Inflammatory macrophage treated with lipopolysaccharide for 1 hour (primary cell): ENCODE measurements around the gene REM2.
A peak's percentile ranks its signal among the peaks of the same experiment; 100 is the strongest.

Experiments
- DNase-seq, 2 donors: peaks; one replicate each; pipeline ENCODE4 v3.0.0-alpha.2; 2020 to 2022

REM2 gene

DNA sequence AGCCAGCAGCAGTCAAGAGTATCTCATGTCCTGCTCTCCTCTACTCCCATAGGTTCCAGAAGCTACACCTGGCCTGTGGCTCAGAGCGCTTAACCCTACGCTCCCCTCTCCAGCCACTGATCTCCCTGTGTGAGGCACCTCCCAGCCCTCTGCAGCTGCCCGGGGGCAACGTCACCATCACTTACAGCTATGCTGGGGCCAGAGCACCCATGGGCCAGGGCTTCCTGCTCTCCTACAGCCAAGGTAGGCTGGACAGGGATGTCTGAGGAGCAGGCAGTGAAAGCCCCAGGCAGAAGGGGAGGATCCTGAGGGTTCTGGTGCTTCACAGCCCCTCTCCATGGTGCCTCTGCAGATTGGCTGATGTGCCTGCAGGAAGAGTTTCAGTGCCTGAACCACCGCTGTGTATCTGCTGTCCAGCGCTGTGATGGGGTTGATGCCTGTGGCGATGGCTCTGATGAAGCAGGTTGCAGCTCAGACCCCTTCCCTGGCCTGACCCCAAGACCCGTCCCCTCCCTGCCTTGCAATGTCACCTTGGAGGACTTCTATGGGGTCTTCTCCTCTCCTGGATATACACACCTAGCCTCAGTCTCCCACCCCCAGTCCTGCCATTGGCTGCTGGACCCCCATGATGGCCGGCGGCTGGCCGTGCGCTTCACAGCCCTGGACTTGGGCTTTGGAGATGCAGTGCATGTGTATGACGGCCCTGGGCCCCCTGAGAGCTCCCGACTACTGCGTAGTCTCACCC lies 7.8 kb upstream of the REM2 start:
- no peak for DNase-seq

DNA sequence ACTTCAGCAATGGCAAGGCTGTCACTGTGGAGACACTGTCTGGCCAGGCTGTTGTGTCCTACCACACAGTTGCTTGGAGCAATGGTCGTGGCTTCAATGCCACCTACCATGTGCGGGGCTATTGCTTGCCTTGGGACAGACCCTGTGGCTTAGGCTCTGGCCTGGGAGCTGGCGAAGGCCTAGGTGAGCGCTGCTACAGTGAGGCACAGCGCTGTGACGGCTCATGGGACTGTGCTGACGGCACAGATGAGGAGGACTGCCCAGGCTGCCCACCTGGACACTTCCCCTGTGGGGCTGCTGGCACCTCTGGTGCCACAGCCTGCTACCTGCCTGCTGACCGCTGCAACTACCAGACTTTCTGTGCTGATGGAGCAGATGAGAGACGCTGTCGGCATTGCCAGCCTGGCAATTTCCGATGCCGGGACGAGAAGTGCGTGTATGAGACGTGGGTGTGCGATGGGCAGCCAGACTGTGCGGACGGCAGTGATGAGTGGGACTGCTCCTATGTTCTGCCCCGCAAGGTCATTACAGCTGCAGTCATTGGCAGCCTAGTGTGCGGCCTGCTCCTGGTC lies 7.2 kb upstream of the REM2 start:
- no peak for DNase-seq

DNA sequence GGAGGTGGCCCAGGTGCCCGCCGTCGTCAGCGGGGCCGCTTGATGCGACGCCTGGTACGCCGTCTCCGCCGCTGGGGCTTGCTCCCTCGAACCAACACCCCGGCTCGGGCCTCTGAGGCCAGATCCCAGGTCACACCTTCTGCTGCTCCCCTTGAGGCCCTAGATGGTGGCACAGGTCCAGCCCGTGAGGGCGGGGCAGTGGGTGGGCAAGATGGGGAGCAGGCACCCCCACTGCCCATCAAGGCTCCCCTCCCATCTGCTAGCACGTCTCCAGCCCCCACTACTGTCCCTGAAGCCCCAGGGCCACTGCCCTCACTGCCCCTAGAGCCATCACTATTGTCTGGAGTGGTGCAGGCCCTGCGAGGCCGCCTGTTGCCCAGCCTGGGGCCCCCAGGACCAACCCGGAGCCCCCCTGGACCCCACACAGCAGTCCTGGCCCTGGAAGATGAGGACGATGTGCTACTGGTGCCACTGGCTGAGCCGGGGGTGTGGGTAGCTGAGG lies 6.0 kb upstream of the REM2 start:
- DNase-seq = no peak

DNA sequence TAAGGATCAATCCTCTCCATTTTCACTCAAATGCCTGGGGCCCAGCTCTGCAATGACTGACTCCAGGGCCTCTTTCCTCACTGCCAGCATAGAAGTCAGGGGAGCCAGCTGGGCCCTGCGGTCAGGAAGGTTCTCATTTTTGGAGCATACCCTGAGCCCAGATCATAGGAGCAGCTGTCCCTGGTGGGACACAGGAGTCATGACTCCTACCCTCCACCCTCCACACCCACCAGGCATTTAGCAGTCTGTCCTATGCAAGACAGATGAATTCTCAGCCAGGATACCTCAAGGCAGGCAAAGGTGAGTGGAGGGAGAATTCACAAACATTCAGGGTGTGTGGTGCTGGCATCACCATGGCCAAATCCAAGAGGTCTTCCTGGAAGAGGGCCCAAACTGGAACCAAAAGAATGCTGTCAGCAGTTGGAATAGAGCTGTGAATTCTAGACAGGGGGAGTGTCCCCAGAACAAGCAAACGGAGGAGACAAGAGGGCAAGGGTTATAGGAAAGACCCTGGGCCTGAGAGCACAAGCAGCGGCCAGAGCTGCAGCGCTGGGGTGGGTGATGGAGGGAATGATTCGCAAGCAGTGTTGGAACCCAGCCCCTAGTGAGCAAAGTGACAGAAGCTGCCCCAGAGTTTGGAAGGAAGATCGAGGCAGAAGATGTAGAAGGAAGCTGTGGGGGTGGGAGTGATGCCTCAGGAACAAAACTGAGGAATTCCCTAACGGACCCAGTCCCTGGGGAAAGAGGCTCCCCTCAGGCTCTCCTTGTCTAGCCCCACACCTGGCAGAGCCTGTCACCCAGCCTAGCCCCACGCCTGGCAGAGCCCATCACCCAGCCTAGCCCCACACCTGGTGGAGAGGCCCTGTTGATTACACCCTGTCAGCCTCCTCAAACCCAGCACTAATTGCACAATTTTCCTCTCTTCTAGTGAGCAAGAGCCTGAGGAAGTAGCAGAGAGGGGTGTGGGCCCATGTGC lies 4.5 kb upstream of the REM2 start:
- DNase-seq = no peak

DNA sequence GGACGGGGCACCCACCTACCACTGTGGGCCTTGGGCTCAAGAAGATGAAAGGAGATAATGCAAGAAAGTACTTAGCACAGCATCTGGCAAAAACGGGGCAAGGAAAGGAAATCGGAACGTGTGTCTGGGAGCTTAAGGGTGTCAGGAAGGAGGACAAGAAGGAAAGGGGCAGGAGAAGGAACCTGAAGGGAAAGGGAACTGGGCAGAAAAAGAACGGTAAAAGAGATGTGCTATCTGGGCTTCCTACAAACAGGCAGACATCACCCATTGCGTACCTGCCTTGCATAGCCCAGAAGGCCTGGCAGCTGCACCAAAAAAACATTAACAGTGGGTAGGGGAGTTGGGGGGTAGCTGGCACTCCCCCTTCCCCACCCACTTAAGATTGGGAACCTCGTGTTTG lies 958 bp upstream of the REM2 start:
- DNase-seq = no peak

DNA sequence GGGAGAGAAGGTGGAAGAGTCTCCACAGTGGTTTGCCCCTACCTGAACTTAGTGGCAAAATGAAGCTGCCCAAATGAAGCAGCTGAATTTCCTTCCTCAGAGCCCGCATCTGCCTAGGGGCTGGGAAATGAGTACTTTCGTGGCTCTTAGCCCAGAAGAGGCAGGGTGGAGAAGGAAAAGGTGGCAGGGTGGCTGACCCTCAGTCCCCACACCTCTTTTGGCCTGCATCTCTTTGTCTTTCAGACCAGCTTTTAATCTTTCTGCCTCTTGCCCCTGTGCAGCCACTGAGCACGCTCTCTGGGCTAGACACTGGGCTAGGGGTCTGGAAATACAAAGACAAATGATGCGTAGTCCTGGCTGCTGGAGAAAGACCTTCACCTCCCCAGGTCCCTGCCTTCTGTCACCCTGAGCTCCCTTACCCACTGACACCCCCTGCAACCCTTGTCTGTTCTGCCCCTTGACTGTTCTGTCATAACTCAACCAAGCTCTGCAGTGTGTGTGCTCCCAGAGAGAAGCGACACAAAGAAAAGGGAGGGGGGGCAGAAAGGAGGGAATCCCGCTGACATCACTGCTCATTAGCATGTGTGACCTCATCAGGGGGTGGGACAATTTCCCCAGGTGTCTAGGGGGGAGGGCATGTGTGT lies 371 bp upstream of the REM2 start:
- DNase-seq = no peak

DNA sequence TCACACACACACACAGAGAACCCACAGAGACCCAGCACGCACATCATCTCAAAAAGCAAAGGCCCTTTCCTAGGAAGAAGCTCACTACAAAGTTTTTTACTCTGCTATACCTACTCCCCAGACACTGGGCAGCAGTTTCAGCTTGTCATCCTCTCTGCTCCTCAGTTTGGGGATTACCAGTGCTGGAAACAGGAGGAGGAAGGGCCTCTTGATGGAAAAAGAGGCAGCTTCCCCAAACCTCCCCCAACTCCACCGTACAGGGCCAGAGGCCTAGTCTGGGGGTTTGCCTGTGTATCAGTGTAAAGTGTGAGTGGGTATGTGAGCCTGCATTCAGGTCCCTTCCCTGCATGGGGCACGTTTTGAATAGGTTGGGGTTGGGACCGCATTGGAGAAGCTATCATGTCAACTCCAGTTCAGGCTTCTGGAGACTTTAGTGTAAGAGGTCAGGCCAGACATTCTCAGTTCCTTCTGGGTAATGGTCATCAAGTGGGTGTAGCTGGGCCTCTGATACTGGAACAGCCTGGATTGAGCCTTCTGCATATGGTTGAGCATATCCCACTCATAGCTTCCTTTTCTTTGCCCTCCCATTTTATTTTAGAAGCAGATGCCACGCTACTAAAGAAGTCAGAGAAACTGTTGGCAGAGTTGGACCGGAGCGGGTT lies 1.2 kb downstream of the REM2 start:
- DNase-seq = peak; percentile 31 to 72

DNA sequence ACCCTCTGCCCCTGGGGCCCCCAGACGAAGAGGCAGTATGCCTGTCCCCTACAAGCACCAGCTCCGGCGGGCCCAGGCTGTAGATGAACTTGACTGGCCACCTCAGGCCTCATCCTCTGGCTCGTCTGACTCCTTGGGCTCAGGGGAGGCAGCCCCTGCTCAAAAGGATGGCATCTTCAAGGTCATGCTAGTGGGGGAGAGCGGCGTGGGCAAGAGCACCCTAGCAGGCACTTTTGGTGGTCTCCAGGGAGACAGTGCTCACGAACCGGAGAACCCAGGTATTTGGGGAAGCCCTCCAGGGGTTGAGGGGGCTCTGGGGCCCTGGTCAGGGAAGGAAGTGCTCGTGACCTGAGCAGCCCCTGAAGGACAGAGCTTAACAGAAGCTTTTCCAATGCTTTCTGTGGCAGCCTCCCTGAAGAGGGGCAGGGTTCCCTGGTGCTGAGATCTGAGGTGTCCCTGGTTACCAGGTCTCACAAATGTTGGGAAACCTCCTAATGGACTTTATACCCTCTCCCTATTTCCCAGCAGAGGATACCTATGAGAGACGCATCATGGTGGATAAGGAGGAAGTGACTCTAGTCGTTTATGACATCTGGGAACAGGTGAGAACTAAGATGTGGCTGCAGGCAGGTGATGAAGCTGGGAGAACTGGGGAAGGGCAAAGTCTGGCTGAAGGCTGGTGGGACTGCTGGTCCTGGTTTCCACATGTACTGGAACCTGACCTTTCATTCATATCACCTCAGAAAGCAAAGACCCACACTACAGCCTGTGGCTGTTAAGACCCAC lies 1.9 kb downstream of the REM2 start:
- no peak for DNase-seq

DNA sequence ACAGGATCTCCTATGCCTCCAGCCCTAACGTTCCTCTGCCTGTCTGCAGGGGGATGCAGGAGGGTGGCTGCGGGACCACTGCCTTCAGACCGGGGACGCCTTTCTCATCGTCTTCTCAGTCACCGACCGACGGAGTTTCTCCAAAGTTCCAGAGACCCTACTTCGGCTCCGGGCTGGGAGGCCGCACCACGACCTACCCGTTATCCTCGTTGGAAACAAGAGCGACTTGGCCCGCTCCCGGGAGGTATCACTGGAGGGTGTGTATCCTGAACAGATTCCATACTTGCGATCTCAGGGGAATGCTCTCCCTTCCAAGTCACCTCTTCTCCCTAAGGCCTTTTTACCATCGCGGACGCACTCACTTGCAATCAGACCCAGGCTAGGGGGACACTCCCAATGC lies 3.0 kb downstream of the REM2 start:
- DNase-seq = no peak

DNA sequence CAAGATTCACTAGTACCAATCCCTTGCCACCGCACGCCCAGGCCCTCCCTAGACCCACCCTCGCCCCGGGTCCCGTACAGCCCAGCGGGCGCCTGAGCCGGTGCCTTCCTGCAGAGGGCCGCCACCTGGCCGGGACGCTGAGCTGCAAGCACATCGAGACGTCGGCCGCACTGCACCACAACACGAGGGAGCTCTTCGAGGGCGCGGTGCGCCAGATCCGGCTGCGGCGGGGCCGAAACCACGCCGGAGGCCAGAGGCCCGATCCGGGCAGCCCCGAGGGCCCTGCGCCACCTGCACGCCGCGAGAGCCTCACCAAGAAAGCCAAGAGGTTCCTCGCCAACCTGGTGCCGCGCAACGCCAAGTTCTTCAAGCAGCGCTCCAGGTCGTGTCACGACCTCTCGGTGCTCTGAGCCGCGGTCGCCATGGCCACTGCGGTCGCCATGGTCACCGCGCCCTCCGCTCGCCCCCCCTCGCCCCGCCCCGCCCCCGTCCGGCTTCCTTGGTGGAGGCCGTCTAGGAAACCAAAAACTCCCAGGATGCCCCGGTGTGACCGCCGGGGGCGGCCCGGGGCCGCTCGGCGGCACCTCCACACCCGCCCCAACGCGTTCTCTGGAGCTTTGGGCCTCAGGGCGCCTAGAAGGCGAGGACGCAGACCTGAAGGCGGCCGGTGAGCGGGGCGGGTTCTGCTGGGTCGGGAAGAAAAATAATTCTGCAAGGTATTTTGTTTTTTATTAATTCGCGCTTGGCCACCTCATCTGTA lies 3.7 kb downstream of the REM2 start:
- DNase-seq = peak; percentile 23

DNA sequence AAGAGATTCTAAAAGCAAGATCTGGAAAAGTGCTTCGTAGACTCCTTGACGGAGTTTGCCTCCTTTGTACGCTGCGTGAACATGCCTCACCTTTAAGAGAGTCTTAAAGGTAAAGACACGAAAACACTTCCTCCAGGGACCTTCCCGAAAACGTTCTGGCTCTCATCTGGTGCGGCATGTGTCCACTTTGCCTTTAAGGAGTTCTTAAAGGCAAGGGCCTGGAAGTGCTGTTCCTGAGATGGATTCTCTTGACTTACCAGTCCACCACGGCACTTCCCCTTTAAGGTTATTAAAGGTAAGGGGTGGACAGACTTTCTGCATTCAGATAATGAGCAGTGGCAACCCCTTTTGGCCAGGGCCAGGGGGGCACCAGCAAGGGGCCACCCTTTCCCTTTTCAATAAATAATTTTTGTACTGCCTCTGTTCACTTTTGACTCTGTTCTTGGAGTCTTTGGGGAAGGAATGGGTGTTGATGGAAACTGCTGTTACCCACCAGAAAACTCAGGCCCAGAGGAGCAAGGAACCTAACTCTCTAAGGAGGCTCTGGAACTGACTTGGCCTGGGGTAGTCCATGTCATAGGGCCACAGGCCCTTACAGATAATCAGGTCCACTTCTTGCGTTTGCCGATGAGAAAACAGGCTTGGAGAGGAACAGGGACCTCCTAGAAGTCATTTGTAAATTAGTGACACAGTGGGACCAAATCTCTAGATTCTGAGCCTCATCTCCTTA lies 4.4 kb downstream of the REM2 start:
- DNase-seq = peak in 1 of 2 donors; percentile 12

DNA sequence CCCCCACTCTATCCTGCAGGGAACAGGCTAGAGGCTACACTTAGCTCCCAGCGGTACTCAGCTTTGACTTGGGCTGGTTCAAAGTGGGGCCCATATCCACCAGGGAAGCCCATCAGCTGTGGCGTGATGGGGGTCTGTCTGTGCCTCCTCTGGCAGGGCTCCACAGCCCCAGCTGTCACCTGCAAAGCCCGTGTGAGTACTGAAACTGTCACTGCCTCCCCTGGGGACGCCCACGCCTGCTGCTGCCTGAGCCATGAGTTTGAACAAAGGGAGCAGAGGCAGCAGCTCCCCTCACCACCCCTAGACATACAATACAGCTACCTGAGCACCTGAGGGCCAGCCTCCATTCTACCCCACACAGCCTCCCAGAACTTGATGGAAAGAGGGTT lies 5.0 kb downstream of the REM2 start:
- no peak for DNase-seq

DNA sequence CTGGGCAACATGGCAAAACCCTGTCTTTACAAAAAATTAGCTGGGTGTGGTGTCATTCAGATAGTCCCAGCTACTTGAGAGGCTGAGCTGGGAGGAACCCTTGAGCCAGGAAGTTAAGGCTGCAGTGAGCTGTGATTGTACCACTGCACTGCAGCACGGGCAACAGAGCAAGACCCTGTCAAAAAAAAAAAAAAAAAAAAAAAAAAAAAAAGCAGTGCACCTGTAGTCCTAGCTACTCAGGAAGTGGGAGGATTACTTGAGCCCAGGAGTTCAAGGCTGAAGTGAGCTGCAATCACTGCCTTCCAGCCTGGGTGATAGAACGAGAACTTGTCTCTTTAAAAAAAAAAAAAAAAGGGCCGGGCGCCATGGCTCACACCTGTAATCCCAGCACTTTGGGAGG lies 5.6 kb downstream of the REM2 start:
- no peak for DNase-seq

DNA sequence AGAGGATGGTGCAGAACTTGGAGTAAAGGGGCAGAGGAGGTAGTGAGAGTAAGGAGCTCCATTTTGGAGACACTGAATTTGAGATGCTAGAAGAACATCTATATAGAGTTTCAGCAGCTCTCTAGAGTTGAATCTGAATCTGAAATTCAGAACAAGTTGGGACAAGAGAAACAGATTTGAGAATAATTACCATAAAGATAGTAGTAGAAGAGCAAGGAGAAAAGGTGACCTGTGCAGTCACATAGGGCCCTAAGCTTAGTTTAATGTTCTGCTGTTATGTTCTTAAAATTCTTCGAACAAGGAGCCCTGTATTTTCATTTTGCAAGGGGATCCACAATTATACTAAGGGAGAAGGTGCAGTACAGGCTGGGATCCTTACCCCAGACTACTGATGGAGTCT lies 7.4 kb downstream of the REM2 start:
- no peak for DNase-seq

DNA sequence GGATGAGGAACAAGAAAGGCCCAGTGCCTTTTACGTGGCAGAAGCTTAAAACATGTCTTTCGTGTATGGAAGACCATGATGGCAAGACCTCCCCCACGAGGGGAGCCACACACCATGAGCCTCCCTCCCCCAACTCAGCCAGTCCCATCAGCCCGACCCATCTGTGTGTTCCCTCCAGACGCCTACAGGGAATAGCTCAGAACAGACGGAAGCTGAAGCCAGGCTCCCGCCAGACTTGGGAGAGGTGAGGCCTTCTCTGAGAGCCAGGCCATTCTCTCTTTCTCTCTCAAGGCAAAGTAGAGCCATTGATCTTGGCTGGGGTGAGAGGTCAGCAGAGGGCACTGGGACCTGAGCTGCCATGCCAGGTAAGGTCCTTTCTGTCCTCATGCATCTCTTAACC lies 9.5 kb downstream of the REM2 start:
- DNase-seq = no peak

DNA sequence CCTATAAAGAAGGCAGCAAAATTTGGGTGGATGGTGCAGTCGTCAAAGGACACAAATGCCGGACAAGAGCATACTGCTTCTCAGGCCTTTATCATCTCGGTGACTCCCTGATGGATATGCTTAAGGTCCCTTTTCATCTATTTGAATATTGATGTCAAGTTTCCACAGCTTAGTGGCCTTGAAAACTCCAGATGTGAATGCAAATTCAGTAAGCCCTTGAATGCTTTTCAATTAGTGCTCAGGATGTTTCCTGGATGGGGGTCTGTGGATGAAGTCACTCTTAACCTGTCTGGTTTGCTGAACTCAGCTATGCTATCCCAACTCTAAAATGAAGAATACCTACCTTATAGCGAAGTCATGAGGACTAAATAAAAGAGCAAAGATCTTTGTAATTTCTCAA lies 10.7 kb downstream of the REM2 start:
- no peak for DNase-seq

DNA sequence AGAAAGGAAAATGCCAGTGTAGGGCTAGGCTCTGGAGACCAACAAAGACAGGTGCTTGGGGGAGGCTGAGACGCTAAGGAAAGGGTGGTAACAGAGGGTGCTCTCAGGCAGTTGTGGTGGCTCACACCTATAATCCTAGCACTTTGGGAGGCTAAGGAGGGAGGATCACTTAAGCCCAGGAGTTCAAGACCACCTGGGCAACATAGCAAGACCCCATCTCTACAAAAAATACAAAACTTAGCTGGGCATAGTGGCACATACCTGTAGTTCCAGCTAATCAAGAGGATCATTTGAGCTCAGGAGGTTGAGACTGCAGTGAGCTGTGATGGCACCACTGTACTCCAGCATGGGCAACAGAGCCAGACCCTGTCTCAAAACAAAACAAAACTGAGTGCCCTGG lies 12.4 kb downstream of the REM2 start:
- no peak for DNase-seq

DNA sequence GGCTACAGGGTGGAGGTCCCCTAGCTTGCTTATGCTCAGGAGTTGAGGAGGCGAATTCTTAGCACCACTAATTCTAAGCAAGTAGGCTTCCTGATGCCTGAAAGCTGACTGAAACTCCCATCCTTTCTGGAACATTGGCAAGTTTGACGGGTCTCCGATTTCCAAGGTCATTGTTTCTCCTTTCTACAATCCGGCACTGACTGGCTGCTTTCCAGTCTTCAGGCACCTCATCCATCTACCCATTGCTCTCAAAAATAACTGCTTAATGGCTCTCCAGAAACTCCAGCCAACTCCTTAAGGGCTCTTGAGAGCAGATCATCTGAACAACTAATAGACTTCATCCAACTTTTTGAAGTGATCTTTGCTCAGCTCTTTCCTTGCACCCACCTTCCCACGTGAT lies 13.3 kb downstream of the REM2 start:
- DNase-seq = no peak

DNA sequence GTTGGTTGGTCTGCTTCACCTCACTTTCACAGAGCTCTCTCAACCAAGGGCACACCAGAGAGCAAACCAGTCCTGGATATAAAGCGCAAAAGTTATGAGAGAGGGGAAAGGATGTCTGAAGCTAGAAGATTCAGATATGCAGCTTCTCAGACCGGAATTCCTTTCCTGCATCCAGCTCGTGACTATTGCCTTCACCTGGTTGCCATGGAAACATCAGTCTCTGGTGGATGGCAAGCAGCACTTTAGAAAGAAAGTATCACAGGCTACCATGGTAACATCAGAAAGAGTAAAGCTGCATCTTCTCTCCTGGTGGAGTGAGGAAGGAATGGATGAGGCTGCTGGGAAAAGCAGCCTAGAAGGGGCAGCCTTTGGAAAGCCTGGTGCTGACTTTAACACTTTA lies 13.7 kb downstream of the REM2 start:
- no peak for DNase-seq

DNA sequence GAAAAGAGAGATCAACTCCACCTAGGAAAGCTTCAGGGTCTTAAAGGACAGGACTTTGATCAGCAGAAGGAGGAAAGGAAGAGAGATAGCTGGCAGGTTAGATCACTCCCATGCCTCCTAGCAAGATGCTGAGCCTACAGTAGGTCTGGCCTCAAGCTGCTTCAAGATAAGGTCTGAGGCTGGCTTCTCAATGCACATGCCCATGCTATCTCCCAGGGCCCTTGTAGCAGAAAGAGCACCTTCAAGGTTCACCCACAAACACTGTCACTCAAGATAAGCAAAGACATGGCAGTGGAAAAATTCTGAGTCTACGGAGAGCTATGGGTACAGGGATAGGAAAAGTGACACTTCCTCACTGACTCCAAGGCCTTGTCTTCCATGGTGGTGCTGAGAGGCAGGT lies 14.3 kb downstream of the REM2 start:
- DNase-seq = no peak
